ENCODE results near the gene PHYHD1.

The PHYHD1 gene

GRCh38 chr9:128969491-128969890, 48.7 kb downstream of the PHYHD1 start:
- no peak for FAIRE-seq
- DNase-seq (ENCODE audit: low spot score): no peak

DNA sequence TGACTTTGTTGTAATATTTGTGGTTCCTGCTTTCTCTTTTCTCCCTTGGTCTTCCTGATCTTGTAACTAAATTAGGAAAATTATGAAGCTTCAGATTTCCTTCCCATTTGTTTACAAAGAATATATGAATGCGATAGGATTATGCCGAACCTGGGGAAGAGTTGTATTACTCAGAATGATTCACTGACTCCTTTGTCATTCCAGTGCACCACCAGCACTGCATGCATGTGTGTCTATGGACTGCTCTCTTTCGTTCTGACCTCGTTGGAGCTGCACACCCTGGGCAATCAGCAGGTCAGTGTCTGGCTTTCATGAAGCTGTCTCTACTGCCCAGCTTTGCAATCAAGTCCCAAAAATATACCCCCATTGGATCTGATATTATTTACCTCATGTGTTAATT, 52.2 kb downstream of the PHYHD1 start:
- no peak for DNase-seq (ENCODE audit: low spot score)
- no peak for FAIRE-seq

DNA sequence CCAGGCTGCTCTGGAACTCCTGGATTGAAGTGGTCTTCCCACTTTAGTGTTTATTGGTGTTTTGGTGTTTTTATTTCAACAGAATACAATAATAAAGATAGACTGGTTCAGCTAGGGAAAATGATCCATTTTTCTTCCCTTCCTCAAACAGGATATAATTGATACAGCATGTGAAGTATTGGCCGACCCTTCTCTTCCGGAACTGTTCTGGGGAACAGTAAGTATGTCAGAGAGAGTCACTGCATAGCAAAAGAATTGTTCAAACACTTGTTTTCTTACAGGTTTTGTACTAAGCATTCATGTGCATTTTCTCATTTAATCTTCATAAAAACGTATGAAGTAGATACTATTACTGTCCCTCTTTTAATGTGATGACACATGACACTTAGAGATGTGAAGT, 58.3 kb downstream of the PHYHD1 start:
- no peak for FAIRE-seq
- no peak for DNase-seq (ENCODE audit: low spot score)

GRCh38 chr9:128983536-128983935, 62.8 kb downstream of the PHYHD1 start:
- no peak for FAIRE-seq

DNA sequence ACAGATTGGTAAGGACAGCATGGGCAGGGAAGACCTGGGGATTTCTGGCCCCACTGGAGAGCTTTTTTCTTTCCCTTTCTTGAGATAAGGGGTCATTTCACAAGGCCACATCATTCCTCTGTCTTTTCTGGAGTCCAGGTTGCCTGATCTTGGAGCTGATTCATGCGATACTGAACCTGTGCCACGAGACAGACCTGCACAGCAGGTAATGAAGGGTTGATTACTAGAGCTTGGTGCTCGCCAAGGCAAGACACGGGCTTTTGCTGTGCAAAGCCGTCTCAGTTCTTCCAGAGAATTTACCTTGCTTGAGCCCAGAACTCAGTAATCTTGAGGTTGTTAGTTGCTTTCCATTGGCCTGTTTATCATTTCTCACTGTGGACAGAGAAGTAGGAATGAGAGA, 65.9 kb downstream of the PHYHD1 start:
- FAIRE-seq: no peak

More at GRCh38 chr9:128983536-128983935, 62.8 kb downstream of the PHYHD1 start:
- DNase-seq (ENCODE audit: low spot score): no peak

GRCh38 chr9:128987805-128988204, 67.0 kb downstream of the PHYHD1 start:
- FAIRE-seq (no peak), DNase-seq (ENCODE audit: low spot score) (peak; percentile 49)

More for the DNA sequence above, 65.9 kb downstream of the PHYHD1 start:
- no peak for DNase-seq (ENCODE audit: low spot score)

Measured in urothelium cell line (cell line).